ENCODE measurements around the gene IL12B.
A peak's percentile ranks its signal among the peaks of the same experiment; 100 is the strongest.

The IL12B gene

GRCh38 chr5:159319363-159319762 is 10.9 kb downstream of the IL12B start:
- no peak overlapping the region for H3K4me3 ChIP-seq (ENCODE audit: low read depth, low read length)
- in situ Hi-C loops (cut with HindIII; ENCODE audit: low sequenced_read_pairs): no loop called here
- DNase-seq (ENCODE audit: low read depth, low spot score): no peak
- TF ChIP-seq CTCF (IDR thresholded peaks at IDR 0.05; ENCODE audit: low read depth, low read length): no peak

- DNase-seq (ENCODE audit: low read depth, low spot score): no peak
- TF ChIP-seq CTCF (IDR thresholded peaks at IDR 0.05; ENCODE audit: low read depth, low read length): no peak
- in situ Hi-C loops (cut with HindIII; ENCODE audit: low sequenced_read_pairs): no loop called here
- no peak overlapping the region for H3K4me3 ChIP-seq (ENCODE audit: low read depth, low read length)
Observed at GRCh38 chr5:159318448-159318847, 11.8 kb downstream of the IL12B start.

- in situ Hi-C loops (cut with HindIII; ENCODE audit: low sequenced_read_pairs): no loop called here
- H3K4me3 ChIP-seq (ENCODE audit: low read depth, low read length): no peak overlapping the region
- no peak for DNase-seq (ENCODE audit: low read depth, low spot score)
- TF ChIP-seq CTCF (IDR thresholded peaks at IDR 0.05; ENCODE audit: low read depth, low read length): no peak
Observed at GRCh38 chr5:159317849-159318248, 12.4 kb downstream of the IL12B start.

- H3K4me3 ChIP-seq (ENCODE audit: low read depth, low read length): no peak overlapping the region
- in situ Hi-C loops (cut with HindIII; ENCODE audit: low sequenced_read_pairs): no loop called here
- peak; percentile 64 for DNase-seq (ENCODE audit: low read depth, low spot score)
- peak; percentile 84 for TF ChIP-seq CTCF (IDR thresholded peaks at IDR 0.05; ENCODE audit: low read depth, low read length)
Observed at GRCh38 chr5:159316519-159317383, 13.5 kb downstream of the IL12B start.

GRCh38 chr5:159313197-159313596 is 17.1 kb downstream of the IL12B start:
- TF ChIP-seq CTCF (IDR thresholded peaks at IDR 0.05; ENCODE audit: low read depth, low read length): no peak

GRCh38 chr5:159311063-159311462 is 19.2 kb downstream of the IL12B start:
- TF ChIP-seq CTCF (IDR thresholded peaks at IDR 0.05; ENCODE audit: low read depth, low read length): no peak
- H3K4me3 ChIP-seq (ENCODE audit: low read depth, low read length): no peak overlapping the region
- in situ Hi-C loops (cut with HindIII; ENCODE audit: low sequenced_read_pairs): no loop called here
- DNase-seq (ENCODE audit: low read depth, low spot score): no peak

More at GRCh38 chr5:159313197-159313596, 17.1 kb downstream of the IL12B start:
- in situ Hi-C loops (cut with HindIII; ENCODE audit: low sequenced_read_pairs): no loop called here
- no peak overlapping the region for H3K4me3 ChIP-seq (ENCODE audit: low read depth, low read length)
- no peak for DNase-seq (ENCODE audit: low read depth, low spot score)

All from astrocyte of the spinal cord (primary cell).